GM19324 (cell line): ENCODE results near the gene CHD3.
A peak's percentile ranks its signal among the peaks of the same experiment; 100 is the strongest.

Source experiments
- ATAC-seq: cut with Tn5 transposase; IDR thresholded peaks from one replicate; pipeline ENCODE4 v1.9.1; 2021; ENCODE audit warnings: mild to moderate bottlenecking, moderate library complexity; ENCODE audit not compliant: unreplicated experiment, low FRiP score

Gene CHD3

GRCh38 chr17:7864995-7865650 lies 23.5 kb upstream of the CHD3 start:
- no peak for ATAC-seq

GRCh38 chr17:7867881-7868329 lies 20.7 kb upstream of the CHD3 start:
- no peak for ATAC-seq

GRCh38 chr17:7873051-7873450 lies 15.5 kb upstream of the CHD3 start:
- no peak for ATAC-seq

GRCh38 chr17:7875804-7876370 lies 12.7 kb upstream of the CHD3 start:
- ATAC-seq: no peak

GRCh38 chr17:7878234-7878633 lies 10.4 kb upstream of the CHD3 start:
- ATAC-seq: no peak

- no peak for ATAC-seq
Observed at GRCh38 chr17:7880076-7880868, 8.3 kb upstream of the CHD3 start.

GRCh38 chr17:7881276-7882054 lies 7.1 kb upstream of the CHD3 start:
- ATAC-seq: no peak

GRCh38 chr17:7882068-7882467 lies 6.5 kb upstream of the CHD3 start:
- no peak for ATAC-seq

GRCh38 chr17:7882629-7883028 lies 6.0 kb upstream of the CHD3 start:
- ATAC-seq: no peak

GRCh38 chr17:7883781-7884386 lies 4.7 kb upstream of the CHD3 start:
- no peak for ATAC-seq

GRCh38 chr17:7884581-7885366 lies 3.8 kb upstream of the CHD3 start:
- ATAC-seq: no peak

- no peak for ATAC-seq
Observed at GRCh38 chr17:7885367-7886226, 3.0 kb upstream of the CHD3 start.

- ATAC-seq: no peak
Observed at GRCh38 chr17:7886227-7887037, 2.2 kb upstream of the CHD3 start.

GRCh38 chr17:7887038-7887481 lies 1.5 kb upstream of the CHD3 start:
- ATAC-seq: no peak

GRCh38 chr17:7887482-7888183 lies 956 bp upstream of the CHD3 start:
- ATAC-seq: peak; percentile 59

GRCh38 chr17:7889166-7889955 lies 772 bp downstream of the CHD3 start:
- ATAC-seq: no peak
